IPS DF 6.9 (cell line): Measurements from ENCODE around the gene USP54.
A peak's percentile ranks its signal among the peaks of the same experiment; 100 is the strongest.

Experiments
- DNase-seq: peaks from one replicate; pipeline ENCODE4 v3.0.0-alpha.2; 2013; ENCODE audit warnings: low read depth, low spot score
- H3K27ac ChIP-seq: one replicate; pipeline ENCODE4 v1.5.1; 2013; ENCODE audit warnings: low read length, control low read depth
- H3K27me3 ChIP-seq: 2 replicates; pipeline ENCODE4 v1.6.1; 2013; ENCODE audit warnings: mild to moderate bottlenecking, low read length; ENCODE audit not compliant: control insufficient read depth, insufficient read depth
- H3K36me3 ChIP-seq: 2 replicates; pipeline ENCODE4 v1.6.1; 2013; ENCODE audit warnings: low read length; ENCODE audit not compliant: control insufficient read depth, insufficient read depth
- H3K4me1 ChIP-seq: 2 replicates; pipeline ENCODE4 v1.6.1; 2013; ENCODE audit warnings: low read length; ENCODE audit not compliant: control insufficient read depth, insufficient read depth
- H3K4me3 ChIP-seq: 2 replicates; pipeline ENCODE4 v1.5.1; 2013; ENCODE audit warnings: mild to moderate bottlenecking, low read length
- H3K9me3 ChIP-seq: 2 replicates; pipeline ENCODE4 v1.6.1; 2013; ENCODE audit warnings: low read length, inconsistent platforms; ENCODE audit not compliant: control insufficient read depth, insufficient read depth
- WGBS: extraction: QIAGEN DNeasy Blood & Tissue Kit; methylation state at CpG from one replicate; pipeline ENCODE4 v1.1.7; 2013; ENCODE audit warnings: mixed read lengths, missing lambda C conversion rate; ENCODE audit not compliant: insufficient read length, insufficient coverage; 5-methylcytosine and 5-hydroxymethylcytosine counted together

USP54 gene

DNA sequence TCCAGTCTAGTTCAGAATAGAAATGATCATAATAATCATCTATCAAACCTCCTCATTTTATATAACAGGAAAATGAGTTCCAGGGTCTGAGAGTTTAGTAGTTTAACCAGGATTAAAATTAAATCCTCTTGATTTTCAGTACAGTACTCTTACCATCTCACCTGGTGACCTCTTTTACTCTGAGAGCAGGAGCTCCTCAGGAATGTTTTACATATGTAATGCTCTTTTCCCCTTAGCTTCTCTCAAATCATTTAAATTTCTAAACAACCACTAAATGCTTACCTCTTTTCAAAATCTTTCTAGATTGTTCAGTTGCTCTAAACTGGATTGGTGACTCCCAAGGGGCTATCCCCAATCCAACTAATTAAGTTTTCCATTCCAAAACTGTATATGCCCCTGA is 85.1 kb downstream of the USP54 start:
- H3K27me3 ChIP-seq: no peaks in the 10 kb centered on the region
- 0 out of 2 replicates have a peak, but pooled peaks cover 3% of the 10 kb centered on the region for H3K36me3 ChIP-seq
- H3K4me3 ChIP-seq: no peak overlapping the region
- no peaks in the 10 kb centered on the region for H3K4me1 ChIP-seq
- no peak for DNase-seq
- H3K9me3 ChIP-seq: no peaks in the 10 kb centered on the region
- no peak overlapping the region for H3K27ac ChIP-seq

DNA sequence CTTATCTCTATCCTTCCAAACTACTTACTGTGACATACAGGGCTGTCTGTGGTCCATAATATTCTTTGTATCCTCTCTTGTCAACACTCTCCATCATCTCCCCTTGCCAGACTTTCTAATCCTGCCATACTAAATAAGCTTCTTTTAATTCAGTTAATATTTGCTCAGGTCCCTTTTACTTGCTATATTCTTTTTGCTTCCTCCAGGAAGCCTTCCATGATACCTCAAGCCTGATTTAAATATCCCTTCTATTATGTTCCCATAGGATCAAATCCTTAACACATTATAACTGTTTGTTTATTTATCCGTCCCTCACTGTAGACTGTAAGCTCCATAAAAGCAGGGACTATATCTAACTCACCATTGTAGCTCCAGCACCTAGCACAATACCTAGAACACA is 88.1 kb downstream of the USP54 start:
- no peak for DNase-seq
- Histone ChIP-seq H3K4me3 (no peak overlapping the region), H3K27ac (no peak overlapping the region), H3K36me3 (0 out of 2 replicates have a peak, but pooled peaks cover 3% of the 10 kb centered on the region), H3K27me3 (no peaks in the 10 kb centered on the region), H3K4me1 (no peaks in the 10 kb centered on the region), H3K9me3 (no peaks in the 10 kb centered on the region)
- no CpG with 5 or more reads among the region's 1 CpG for WGBS

DNA sequence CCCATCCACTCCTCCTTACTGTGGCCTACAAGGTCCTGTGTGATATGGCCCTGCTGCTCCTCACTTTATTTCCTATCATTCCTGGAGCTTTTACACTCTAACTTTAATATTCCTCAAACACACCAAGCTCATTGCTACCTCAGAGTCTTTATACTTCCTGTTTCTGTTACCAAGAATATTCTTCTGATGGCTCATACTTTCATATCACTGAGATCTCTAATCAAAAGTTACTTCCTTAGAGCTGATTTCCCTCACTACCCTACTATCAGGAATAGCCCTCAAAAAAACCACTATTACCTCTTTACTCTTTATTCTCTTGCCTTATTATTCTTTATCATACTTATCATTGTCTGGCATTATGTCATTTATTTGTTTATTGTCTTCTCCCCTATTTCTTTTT is 89.5 kb downstream of the USP54 start:
- no peaks in the 10 kb centered on the region for H3K27me3 ChIP-seq
- DNase-seq: no peak
- H3K4me3 ChIP-seq: no peak overlapping the region
- H3K36me3 ChIP-seq: 0 out of 2 replicates have a peak, but pooled peaks cover 3% of the 10 kb centered on the region
- no peaks in the 10 kb centered on the region; the same call in 1 of the 2 replicates for H3K4me1 ChIP-seq
- no peak overlapping the region for H3K27ac ChIP-seq
- H3K9me3 ChIP-seq: no peaks in the 10 kb centered on the region

DNA sequence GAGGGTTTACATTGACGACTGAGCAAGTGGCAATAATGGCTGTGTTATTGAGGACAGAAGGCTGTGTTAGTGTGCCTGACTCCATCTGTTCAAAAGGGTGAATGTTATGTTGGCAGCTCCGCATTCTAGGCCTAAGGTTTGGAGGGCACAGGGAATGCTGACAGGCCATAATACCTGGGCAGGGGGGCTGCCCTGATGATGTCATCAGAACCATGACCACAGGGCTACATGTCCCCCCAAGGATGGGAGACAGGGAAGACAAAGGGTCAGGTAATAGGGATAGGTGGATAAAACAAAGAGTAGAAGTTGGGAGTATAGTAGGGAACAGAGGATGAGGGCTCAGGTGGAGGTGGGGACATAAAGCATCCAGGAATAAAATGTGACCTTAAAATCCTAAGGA is 93.5 kb downstream of the USP54 start:
- no CpG with 5 or more reads among the region's 2 CpGs for WGBS
- Histone ChIP-seq H3K4me3 (no peak overlapping the region), H3K36me3 (no peaks in the 10 kb centered on the region), H3K4me1 (no peaks in the 10 kb centered on the region; the same call in 1 of the 2 replicates), H3K27ac (no peak overlapping the region), H3K9me3 (no peaks in the 10 kb centered on the region), H3K27me3 (no peaks in the 10 kb centered on the region)
- DNase-seq: no peak

DNA sequence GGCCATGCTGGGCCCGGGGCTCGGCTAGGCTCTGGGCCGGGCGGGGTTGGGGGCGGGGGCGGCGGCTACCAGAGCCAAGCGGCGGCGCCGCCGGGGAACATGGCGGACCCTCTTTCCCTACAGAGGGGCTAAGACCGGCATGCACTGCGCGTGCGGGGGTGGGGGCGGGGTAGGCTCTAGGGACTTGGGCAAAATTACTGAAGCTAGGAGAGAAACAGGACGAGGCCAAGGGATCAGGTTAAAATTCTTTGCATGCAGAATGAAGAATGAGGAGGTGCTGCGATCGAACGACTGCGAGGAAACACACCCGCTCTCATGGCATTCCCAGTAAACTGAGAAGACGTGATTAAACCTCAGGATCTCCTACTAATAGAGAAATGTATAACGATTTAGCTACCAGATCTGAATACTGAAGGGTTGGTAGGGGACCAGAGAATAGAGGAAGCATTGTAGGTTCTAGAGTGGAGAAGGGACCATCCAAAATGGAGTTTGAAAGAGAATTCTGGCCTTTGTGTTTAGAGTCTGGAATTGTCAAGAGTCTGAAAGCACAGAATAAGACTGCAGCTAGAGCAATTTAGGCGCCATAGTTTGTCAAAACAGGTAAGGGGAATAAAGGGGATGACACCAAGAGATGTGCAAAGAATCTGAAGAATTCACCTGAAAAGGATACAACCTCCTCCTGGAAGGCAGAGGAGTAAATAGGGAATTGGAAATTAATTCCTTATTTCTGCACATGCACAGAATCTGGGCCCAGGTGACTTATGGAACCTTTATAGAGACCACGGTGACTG is 95.1 kb downstream of the USP54 start, which contains the start of gene PPP3CB:
Gene PPP3CB, minus strand, starts transcription at position 141 of the 791 bp plus-strand sequence. Its CDS starts 135 bp downstream, at position 6.
- H3K4me1 ChIP-seq: no peaks in the 10 kb centered on the region; the same call in 1 of the 2 replicates
- no peak within 1 kb of the TSS for H3K27ac ChIP-seq
- WGBS: no CpG with 5 or more reads among the region's 28 CpGs

DNA sequence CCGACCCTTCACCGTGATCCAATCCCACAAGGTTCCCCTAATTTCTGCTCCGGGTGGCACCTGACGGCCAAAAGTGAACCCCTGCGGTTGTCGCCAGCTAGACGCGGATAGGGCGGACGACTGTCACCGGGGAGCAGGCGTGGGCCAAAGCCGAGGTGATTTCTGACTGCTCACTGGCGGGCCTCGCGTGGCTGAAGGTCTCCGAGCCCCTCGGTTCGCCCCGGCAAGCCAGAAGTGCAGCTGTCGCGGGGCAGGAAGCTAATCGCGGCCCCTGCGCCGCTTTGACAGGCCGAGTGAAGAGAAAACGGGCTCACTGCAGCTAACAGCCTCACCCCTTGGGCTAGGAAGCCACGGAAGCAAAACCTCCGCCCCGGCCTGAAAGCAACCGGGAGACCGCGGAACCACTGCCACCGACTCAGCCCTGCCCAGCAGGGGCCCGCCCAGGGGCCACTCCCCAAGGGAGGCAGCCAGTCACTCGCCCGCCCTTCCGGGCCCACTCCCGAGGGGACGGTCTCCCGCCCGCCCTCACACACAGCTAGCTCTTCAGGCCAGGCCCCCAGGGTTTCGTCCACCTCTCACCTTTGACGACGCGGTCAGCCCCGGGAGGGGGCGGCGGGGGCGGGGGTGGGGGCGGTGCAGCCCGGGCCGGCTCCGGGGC is 95.8 kb downstream of the USP54 start:
- no peaks in the 10 kb centered on the region for H3K36me3 ChIP-seq
- WGBS: no CpG with 5 or more reads among the region's 55 CpGs
- H3K27me3 ChIP-seq: no peaks in the 10 kb centered on the region
- no peak for DNase-seq
- no peak overlapping the region for H3K27ac ChIP-seq
- peak overlapping the region; percentile 86 for H3K4me3 ChIP-seq
- H3K4me1 ChIP-seq: no peaks in the 10 kb centered on the region; the same call in 1 of the 2 replicates
- H3K9me3 ChIP-seq: no peaks in the 10 kb centered on the region

More for the DNA sequence above, 95.1 kb downstream of the USP54 start, which contains the start of gene PPP3CB:
- Histone ChIP-seq H3K4me3 (peak within 1 kb of the TSS; percentile 86), H3K36me3 (no peaks in the 10 kb centered on the region), H3K9me3 (no peaks in the 10 kb centered on the region), H3K27me3 (no peaks in the 10 kb centered on the region)
- DNase-seq: peak; percentile 77

DNA sequence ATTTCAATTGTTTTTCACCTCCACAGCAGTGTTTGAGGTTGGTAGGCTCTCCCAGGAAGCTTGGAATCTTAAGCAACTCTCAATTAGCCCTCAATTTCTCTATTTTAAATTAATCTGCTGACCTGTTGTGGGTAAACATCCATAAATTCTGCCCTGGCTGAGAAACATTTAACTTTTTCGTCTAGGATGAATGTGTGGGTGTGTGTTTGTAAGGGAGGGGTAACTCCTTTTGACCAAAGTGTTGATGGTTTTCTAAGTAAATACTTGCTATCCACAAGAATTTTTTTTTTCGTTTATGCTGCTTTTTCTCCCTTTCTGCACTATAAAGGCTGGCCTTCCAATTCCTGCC is 96.3 kb downstream of the USP54 start:
- no peaks in the 10 kb centered on the region; the same call in 1 of the 2 replicates for H3K4me1 ChIP-seq
- no peak for DNase-seq
- no peaks in the 10 kb centered on the region for H3K36me3 ChIP-seq
- H3K27ac ChIP-seq: no peak overlapping the region
- no peaks in the 10 kb centered on the region for H3K27me3 ChIP-seq
- H3K4me3 ChIP-seq: peak overlapping the region; percentile 86; the same call in 1 of the 2 replicates
- H3K9me3 ChIP-seq: no peaks in the 10 kb centered on the region
- WGBS: no CpG with 5 or more reads among the region's 2 CpGs

DNA sequence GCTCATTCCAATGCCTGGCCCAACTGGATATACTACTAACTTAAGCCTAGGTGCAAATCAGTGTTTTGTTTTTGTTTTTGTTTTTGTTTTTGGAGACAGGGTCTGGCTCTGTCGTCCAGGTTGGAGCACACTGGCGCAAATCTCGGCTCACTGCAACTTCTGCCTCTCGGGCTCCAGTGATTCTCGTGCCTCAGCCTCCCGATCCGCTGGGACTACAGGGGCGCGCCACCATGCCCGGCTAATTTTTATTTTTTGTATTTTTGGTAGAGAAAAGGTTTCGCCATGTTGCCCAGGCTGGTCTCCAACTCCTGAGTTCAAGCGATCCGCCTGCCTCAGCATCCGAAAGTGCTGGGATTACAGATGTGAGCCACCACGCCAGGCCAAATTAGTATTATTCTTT is 96.9 kb downstream of the USP54 start:
- no peaks in the 10 kb centered on the region for H3K36me3 ChIP-seq
- H3K27me3 ChIP-seq: no peaks in the 10 kb centered on the region
- no peak overlapping the region for H3K27ac ChIP-seq
- H3K4me3 ChIP-seq: no peak overlapping the region
- no CpG with 5 or more reads among the region's 15 CpGs for WGBS
- H3K9me3 ChIP-seq: no peaks in the 10 kb centered on the region
- DNase-seq: no peak
- H3K4me1 ChIP-seq: no peaks in the 10 kb centered on the region; the same call in 1 of the 2 replicates

DNA sequence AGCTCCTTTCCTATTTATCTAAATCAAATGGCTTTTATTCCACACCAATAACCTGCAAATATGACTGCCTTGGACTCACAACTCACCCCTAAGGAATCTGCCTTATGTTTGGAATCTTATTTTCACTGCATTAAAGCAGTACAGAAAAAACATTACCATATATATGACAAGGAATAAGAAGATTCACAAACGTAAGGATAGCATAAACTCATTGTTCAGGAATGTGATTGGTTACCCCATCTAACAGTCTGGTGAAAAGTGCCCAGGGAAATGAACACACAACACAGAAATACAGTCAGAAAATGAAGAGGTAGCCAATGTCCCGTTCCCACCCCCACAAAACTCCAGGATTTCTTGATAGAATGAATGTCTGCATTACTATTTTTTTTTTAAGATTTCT is 97.4 kb downstream of the USP54 start:
- Histone ChIP-seq H3K36me3 (no peaks in the 10 kb centered on the region), H3K27me3 (no peaks in the 10 kb centered on the region), H3K27ac (no peak overlapping the region), H3K9me3 (no peaks in the 10 kb centered on the region), H3K4me3 (no peak overlapping the region), H3K4me1 (no peaks in the 10 kb centered on the region; the same call in 1 of the 2 replicates)
- WGBS: no CpG with 5 or more reads among the region's 2 CpGs
- DNase-seq: no peak

DNA sequence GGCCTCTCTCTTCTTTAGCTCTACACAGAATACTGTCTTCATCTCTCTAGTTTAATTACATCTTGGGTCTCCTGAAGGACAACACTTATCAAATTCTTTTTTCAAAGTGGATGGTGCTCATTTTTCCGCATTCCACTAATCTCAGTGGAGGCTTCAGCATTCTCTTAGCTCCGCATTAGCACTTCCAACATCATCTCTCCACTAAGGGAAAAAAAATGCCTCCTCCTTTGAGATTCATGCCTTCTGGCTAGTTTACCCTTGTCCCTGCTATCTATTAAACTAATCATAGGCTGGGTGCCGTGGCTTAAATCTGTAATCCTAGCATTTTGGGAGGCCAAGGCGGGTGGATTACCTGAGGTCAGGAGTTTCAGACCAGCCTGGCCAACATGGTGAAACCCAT is 104.5 kb downstream of the USP54 start:
- no peaks in the 10 kb centered on the region for H3K9me3 ChIP-seq
- H3K36me3 ChIP-seq: no peaks in the 10 kb centered on the region
- no peak for DNase-seq
- no peak overlapping the region for H3K4me3 ChIP-seq
- H3K27ac ChIP-seq: no peak overlapping the region
- WGBS: no CpG with 5 or more reads among the region's 4 CpGs
- no peaks in the 10 kb centered on the region for H3K27me3 ChIP-seq
- no peaks in the 10 kb centered on the region for H3K4me1 ChIP-seq
